Measurements from ENCODE around the gene MED25. TPM values are rescaled to one million over a fixed set of nuclear protein-coding genes. Genes with fewer than 3 reads are reported as not detected.
"Not testable (repeated sequence)": the region's sequence is repeated elsewhere in the genome, so short reads cannot be mapped to it uniquely, and the experiment has no call there.

MED25 gene
- polyA plus RNA-seq, 4 donors: 58.8 to 74.9 (median 66.2) TPM

DNA sequence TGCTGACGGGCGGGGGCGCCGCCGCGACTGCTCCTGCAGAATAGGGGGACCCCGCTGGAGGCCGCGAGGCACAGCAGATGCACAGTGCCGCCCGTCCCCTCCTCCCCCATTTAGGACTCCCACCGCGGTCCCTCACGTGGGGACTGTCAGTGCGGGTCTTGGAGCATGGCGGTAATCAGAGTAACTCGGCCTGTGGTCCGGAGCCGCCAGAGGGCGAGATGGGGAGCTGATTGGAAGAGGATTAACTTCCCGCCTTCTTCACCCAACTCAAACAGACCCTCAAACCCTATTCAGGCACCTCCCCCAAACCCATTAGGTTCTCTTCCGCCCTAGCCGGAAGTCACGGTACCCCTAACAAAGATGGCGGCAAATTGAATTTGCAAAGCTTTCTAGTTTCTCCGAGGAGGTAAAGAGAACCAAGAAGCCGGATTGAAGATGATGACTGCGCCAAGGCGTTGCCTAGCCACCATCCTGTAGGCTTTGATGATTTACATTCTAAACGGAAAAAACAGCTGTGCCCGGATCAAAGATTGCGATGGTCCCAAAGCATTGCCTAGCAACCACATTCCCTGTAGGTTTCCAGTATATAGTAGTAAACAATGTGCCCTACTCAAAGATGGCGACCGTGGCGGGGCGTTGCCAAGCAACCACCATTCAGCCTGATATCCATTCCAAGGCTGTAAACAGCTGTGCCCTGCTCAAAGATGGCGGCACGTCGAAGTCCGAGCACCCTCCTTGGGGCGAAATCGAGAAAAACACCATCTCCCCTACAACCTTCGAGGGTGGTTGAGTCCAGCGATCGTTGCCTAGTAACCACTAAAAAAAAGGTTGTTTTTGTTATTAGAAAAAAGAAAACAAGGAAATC lies 4.9 kb upstream of the MED25 start, which contains the start of gene FUZ:
TSS of gene FUZ (minus strand) at position 296 of the 865 bp plus-strand sequence. CDS start at position 110, 186 bp downstream.
- peak; percentile 94 to 97 (median 97) for DNase-seq (ENCODE audit: low read depth in 4 of 4, low spot score in 3 of 4)

DNA sequence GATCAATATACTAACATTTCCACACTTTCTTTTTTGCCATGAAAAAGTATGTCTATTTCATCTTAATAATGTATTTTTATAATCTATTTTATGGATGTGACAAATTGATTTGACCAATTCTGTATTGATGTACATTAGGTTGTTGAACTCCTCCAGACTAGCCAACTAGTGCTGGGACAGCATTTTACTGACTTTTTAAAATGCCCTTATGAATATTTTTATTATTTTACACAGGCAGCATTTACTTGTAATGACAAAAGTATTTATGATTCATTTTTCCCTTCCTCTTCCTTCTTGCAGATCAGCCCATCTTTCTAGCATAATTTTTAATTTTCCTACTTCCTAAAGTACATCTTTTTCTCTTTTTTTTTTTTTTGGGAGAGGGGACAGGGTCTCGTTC lies 4.1 kb upstream of the MED25 start:
- DNase-seq (ENCODE audit: low read depth in 4 of 4, low spot score in 3 of 4): no peak

DNA sequence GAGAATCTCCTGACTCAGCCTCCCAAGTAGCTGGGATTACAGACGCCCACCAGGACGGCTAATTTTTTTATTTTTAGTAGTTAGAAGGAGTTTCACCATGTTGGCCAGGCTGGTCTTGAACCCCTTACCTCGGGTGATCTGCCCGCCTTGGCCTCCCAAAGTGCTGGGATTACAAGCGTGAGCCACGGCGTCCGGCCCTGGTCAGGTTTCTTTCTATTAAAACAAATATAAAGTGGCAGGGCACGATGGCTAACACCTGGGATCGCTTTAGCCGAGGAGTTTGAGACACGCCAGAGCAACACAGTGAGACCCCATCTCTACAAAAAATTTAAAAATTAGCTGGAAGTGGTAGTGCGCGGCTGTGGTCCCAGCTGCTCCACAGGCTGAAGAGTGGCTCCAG lies 1.5 kb upstream of the MED25 start:
- no peak for DNase-seq (ENCODE audit: low read depth in 4 of 4, low spot score in 3 of 4)

DNA sequence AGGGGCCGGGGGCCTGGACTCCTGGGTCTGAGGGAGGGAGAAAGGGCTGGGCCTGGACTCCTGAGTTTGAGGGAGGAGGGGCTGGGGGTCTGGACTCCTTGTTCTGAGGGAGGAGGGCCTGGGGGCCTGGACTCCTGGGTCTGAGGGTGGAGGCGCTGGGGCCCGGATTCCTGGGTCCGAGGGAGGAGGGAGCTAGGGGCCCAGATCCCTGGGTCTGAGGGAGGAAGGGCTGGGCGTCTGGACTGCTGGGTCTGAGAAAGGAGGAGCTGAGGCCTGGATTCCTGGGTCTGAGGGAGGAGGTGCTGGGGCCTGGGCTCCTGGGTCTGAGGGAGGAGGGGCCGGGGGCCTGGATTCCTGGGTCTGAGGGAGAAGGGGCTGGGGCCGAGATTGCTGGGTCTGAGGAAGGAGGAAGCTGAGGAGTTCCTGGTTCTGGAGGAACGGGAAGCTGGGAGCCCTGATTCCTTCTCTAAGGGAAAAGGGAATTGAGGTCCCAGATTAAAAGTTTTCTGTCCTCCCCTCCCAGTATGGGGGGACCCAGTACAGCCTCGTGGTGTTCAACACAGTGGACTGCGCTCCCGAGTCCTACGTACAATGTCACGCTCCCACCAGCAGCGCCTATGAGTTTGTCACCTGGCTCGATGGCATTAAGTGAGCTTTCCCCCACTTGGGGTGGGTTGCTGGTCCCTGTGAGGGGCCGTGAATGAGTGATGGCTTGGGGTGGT lies 721 bp downstream of the MED25 start:
- DNase-seq (ENCODE audit: low read depth in 4 of 4, low spot score in 3 of 4): no peak

DNA sequence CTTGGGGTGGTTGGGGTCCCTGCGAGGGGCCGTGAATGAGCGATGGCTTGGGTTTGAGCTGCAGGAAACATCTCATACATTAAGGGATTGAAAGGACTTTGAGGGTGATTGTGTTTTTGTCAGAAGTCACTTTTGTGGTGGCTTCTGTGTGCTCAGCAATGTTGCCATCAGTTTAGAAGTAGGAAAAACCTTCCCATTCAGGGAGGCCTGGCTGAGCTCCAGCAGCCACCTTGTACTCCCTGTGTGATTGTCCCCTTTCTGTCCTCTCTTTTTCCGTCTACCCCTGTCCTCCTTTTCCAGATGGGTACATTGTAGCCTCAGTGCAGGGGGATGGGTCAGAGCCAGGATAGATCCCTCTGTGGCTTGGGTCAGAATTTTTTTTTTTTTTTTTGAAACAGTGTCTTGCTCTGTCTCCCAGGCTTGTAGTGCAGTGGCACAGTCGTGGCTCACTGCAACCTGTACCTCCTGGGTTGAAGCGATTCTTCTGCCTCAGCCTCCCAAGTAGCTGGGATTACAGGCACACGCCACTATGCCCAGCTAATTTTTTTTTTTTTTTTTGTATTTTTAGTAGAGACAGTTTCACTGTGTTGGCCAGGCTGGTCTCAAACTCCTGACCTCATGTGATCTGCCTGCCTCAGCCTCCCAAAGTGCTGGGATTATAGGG lies 1.5 kb downstream of the MED25 start:
- DNase-seq (ENCODE audit: low read depth in 4 of 4, low spot score in 3 of 4): not testable (repeated sequence)

DNA sequence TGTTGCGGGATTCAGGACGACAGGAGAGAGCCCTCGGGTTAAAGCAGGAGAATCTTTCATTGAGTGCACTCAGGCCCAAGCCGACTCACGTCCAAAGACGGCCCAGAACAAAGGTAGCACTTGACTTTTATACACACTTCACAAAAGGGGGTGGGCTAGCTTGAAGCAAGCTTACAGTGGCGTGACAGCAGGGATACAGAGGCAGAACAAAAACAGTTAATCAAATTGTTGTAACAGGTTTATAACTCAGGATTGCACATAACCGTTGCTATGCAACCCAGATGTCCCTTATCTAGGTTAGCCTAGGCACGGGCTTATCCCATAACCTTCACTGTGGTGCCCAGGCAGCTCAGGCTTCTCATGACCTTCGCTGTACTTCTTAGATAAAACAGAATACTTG lies 2.0 kb downstream of the MED25 start:
- no peak for DNase-seq (ENCODE audit: low read depth in 4 of 4, low spot score in 3 of 4)

DNA sequence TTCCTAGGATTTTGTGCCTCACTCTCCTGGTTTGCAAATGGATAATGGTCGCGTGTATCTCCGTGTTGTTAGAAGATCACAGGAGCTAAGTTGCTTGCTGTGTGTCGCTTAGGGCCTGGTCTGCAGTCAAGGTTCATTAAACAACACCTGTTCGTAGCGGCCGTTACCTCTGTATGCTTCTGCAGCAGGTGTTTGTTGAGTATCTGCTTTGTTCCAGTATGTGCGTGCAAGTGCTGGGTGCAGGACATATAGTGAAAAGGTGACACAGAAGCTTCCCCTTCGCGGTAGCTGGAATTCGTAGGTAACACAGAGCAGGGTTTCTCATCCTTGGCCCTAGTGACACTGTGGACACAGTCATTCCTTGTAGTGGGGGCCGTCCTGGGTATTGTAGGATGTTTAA lies 5.4 kb downstream of the MED25 start:
- no peak for DNase-seq (ENCODE audit: low read depth in 4 of 4, low spot score in 3 of 4)

DNA sequence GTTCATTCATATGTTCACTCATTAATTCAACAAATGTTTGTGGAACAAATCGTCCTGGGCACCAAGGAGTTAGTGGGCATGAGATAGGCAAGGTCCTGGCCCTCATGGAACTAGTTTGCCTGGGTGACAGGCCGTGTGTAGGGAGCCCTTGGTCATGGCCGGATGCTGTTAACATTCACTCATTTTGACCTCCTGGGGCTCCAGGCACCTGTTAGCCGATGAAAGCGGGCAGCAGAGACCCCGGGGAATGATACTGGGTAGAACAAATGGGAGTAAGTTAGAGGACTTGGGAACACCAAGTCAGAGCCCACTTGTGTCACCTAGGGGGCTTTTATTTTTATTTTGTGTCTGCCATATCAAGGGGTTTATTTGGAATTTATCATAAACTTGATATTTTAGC lies 6.6 kb downstream of the MED25 start:
- DNase-seq (ENCODE audit: low read depth in 4 of 4, low spot score in 3 of 4): no peak

DNA sequence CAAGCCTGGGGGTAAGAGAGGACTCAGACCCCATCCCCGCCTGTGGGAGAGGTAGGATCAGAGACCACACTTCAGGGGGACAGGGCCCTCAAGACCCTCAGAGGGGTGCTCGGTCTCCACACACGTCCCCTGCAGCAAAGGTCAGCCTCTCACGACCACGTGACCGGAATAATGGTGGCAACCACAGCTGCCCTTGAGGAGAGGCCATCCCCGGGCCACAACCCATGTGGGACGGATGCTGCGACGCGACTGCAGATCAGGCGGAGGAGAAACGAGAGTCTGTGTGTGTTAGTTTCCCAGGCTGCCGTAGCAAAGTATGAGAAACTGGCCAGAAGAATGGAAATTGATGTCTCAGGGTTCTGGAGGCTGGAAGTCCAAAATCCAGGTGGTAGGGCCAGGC lies 8.9 kb downstream of the MED25 start:
- no peak for DNase-seq (ENCODE audit: low read depth in 4 of 4, low spot score in 3 of 4)

DNA sequence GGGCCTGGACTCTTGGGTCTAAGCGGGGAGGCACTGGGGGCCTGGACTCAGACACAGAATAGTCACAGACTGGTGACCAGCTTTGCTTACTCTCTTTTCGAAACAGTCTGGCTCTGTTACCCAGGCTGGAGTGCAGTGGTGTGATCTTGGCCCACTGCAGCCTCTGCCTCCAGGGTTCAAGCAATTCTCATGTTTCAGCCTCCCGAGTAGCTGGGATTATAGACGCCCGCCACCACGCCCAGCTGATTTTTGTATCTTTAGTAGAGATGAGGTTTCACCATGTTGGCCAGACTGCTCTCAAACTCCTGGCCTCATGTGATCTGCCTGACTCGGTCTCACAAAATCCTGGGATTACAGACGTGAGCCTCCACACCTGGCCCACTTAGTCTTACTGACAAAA lies 11.1 kb downstream of the MED25 start:
- DNase-seq (ENCODE audit: low read depth in 4 of 4, low spot score in 3 of 4): no peak

DNA sequence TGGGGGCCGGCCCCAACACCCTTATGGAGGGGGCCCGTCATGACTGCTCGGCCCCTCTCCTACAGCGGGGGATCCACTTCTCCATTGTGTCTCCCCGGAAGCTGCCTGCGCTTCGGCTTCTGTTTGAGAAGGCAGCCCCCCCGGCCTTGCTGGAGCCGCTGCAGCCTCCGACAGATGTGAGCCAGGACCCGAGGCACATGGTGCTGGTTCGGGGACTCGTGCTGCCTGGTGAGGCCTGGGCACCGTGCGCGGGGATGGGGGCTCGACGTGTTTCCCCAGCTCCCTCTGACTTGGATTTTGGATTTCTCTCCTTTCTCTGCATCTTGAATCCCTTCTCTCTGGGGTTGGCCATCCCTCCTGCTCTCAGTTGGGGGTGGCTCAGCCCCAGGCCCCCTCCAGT lies 11.6 kb downstream of the MED25 start:
- DNase-seq (ENCODE audit: low read depth in 4 of 4, low spot score in 3 of 4): no peak

DNA sequence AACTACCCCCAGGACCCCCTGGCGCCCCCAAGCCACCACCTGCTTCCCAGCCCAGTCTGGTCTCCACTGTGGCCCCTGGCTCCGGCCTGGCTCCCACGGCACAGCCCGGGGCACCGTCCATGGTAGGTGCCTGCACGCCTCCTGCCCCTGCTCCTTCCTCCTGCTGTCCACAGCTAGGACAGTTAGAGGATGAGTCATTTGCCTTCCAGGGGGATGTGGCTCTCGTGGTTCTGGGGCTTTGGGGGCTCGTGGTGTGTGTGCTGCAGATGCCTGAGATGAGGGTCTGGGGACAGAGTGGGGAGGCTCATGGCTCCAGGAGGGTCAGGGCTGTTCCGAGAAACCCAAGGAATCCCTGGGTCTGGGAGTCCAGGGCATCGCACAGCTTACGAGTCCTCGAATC lies 12.7 kb downstream of the MED25 start:
- no peak for DNase-seq (ENCODE audit: low read depth in 4 of 4, low spot score in 3 of 4)

DNA sequence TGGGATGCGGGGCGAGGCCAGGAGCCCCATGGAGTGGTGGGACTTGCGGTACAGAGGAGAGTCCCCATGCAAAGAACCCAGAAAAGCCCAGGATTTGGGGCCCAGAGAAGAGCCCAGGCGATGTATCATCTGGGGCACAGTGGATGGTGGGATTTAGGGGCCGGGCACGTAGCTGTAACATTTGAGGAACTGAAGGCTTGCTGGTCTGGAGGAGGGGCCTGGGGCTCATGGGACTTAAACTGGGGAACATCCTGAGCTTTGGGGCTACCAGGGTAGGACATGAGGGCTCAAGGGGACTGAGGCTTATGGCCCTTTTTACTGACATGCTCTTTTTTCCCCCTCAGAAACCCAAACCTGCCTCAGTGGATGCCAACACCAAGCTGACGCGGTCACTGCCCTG lies 13.5 kb downstream of the MED25 start:
- no peak for DNase-seq (ENCODE audit: low read depth in 4 of 4, low spot score in 3 of 4)

DNA sequence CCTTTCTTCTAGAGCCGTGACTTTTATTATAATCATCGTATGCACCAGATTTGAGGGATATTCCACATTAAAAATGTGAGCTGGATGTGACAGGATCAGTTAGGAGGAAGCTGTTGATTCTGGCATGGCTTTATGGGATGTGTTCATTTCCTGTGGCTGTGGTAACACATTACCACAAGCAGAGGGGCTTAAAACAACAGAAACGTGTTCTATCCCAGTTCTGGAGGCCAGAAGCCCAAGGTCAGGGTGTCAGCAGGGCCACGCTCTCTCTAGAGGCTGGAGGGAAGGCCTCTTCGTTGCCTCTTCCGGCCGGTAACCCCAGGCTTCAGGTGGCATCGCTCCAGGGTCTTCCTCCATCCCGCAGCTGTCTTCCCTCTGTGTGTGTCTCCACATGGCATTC lies 14.5 kb downstream of the MED25 start:
- no peak for DNase-seq (ENCODE audit: low read depth in 4 of 4, low spot score in 3 of 4)

DNA sequence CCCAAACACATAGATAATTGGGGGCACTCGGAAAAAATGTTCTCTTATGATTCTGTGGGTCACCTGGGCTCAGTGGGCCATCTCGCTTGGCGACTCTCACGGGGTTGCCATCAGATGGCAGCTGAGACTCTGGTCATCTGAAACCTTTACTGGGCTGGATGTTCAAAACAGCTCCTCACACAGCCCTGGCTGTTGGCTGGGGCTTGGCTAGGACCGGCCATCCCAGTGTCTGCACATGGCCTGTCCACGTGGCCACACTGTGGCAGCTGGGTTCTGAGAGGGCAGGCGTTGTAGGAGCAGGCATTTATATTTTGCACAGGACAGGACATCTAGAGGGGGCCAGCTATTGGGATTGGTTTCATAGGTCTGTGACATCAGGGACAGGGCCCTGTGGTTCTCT lies 15.5 kb downstream of the MED25 start:
- no peak for DNase-seq (ENCODE audit: low read depth in 4 of 4, low spot score in 3 of 4)

DNA sequence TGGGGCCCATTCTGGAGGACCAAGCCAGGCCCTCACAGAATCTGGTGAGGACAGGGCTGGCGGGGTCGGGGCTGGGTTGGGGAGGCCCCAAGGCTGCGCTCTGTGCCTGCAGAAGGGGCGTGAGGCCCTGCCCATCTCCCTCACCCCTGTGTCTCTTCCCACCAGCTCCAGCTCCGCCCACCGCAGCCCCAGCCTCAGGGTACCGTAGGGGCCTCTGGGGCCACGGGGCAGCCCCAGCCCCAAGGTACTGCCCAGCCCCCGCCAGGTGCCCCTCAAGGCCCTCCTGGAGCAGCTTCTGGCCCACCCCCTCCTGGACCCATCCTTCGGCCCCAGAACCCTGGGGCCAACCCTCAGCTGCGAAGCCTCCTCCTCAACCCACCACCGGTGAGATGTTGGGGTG lies 17.5 kb downstream of the MED25 start:
- DNase-seq (ENCODE audit: low read depth in 4 of 4, low spot score in 3 of 4): no peak

DNA sequence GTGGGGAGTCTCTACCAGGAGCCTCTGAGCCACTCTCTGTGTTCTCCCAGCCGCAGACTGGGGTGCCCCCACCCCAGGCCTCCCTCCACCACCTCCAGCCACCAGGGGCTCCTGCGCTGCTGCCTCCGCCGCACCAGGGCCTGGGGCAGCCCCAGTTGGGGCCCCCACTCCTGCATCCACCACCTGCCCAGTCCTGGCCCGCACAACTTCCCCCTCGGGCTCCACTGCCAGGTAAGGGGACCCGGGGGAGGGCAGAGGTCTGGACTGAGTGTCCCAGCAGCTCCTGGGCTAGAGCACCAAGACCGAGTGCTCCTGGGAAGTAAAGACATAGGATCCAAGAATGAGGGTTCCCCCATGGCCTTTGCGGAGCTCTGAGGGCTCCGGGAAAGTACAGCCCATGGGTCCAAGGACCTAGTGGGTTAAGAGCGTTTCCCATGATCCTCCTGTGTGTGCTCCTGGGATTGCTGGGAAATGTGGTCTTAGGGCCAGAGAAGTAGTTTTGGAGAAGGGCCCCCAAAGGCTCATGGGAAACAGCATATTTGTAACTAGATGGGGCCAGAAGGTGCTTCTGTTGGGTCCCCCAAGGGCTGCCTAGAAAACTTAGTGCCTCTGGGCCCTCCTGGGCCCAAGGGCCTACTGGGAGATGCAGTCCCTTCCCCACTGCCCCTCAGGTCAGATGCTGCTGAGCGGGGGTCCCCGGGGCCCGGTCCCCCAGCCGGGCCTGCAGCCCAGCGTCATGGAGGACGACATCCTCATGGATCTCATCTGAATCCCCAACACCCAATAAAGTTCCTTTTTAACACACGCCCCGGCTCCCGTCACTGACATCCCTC lies 18.3 kb downstream of the MED25 start:
- DNase-seq (ENCODE audit: low read depth in 4 of 4, low spot score in 3 of 4): no peak

DNA sequence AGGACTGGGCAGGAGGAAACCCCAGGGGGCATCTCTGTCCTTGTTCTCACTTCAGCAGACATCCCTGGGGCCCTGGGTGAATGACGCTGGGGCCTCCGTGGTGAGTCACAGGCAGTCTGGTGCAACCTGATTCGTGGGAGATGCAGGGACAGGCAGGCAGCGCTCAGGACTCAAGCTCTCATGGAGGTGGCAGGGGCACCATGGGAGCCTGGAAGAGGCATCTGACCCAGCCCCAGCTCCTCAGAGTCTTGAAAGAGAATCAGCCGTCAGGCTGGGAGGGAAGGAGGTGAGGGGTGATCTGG lies 18.9 kb downstream of the MED25 start:
- no peak for DNase-seq (ENCODE audit: low read depth in 4 of 4, low spot score in 3 of 4)

DNA sequence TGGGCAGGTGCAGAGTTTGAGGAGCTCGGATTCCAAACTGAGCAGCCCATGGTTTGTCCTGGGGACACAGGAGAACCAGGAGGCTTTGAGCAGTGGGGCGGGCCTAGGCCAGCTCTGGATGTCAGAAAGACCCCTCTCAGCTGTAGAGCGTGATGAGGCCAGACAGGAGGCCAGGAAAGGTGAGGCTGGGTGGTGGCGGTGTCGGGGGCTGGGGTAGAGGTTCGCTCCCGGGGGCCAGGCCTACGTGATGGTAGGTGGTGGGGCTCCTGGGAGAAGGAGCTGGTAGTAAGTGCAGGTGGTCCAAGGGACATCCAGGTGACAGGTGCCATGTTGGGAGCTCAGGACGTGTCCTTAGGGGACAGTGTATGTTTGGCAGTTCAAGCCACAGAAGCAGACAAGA lies 19.3 kb downstream of the MED25 start:
- DNase-seq (ENCODE audit: low read depth in 4 of 4, low spot score in 3 of 4): no peak

DNA sequence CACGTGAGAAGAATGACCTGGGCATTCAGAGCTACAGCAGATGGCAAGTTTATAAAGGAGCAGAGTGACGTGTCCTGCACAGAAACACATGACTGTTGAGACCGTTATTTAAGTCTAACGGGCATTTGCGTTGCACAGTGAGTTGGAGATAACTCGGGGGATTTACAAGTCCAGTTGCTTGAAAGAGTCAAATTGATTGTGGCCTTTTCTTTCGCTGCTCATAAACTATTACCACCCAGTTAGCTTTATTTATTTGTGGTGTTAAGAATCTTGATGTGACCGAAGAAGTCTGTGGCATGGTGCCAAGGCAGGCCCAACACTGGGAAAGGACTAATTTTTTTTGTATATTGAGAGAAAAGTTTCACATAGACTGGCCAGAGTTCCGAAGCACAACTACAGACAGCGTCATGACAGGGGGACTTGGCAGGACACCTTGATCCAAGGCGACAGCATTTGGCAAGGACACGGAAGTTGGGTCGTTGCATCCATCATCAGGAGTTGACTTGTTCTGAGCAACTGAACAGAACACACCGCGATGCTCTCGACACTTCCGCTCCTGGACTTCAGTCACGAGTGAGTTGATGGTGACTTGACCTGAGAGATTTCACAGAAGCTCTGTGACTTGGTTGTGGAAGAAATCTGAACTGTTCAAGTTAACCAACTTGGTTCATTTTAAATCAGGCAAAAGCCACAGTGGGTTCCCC lies 20.9 kb downstream of the MED25 start:
- no peak for DNase-seq (ENCODE audit: low read depth in 4 of 4, low spot score in 3 of 4)
